Endodermal cell (in vitro differentiated cells): ENCODE data around the gene NBPF6. TPM values are rescaled to one million over a fixed set of nuclear protein-coding genes. Genes with fewer than 3 reads are reported as not detected.
"Not testable (repeated sequence)": the region's sequence is repeated elsewhere in the genome, so short reads cannot be mapped to it uniquely, and the experiment has no call there.

ENCODE experiments used
- DNase-seq: peaks from one replicate; pipeline ENCODE4 v3.0.0-alpha.2; 2017
- H3K27ac ChIP-seq: 2 replicates; pipeline ENCODE4 v1.5.1; 2013; ENCODE audit warnings: mild to moderate bottlenecking, low read depth, low read length, moderate library complexity
- H3K27me3 ChIP-seq: 2 replicates; pipeline ENCODE4 v1.6.1; 2013; ENCODE audit warnings: mild to moderate bottlenecking, low read length, moderate library complexity; ENCODE audit not compliant: insufficient read depth, control insufficient read depth, poor library complexity, severe bottlenecking
- H3K36me3 ChIP-seq: 2 replicates; pipeline ENCODE4 v1.7.0; 2013; ENCODE audit warnings: mild to moderate bottlenecking, low read length, moderate library complexity; ENCODE audit not compliant: control insufficient read depth, insufficient read depth
- H3K4me1 ChIP-seq: one replicate; pipeline ENCODE4 v1.7.0; 2013; ENCODE audit warnings: low read length; ENCODE audit not compliant: control insufficient read depth, insufficient read depth
- H3K4me3 ChIP-seq: 2 replicates; pipeline ENCODE4 v1.5.1; 2013; ENCODE audit warnings: mild to moderate bottlenecking, low read length, moderate library complexity
- H3K9ac ChIP-seq: 2 replicates; pipeline ENCODE4 v1.6.1; 2013; ENCODE audit warnings: mild to moderate bottlenecking, low read length, moderate library complexity; ENCODE audit not compliant: poor library complexity, severe bottlenecking; ENCODE audit errors: extremely low read depth
- H3K9me3 ChIP-seq: 2 replicates; pipeline ENCODE4 v1.6.1; 2013; ENCODE audit warnings: mild to moderate bottlenecking, low read length, moderate library complexity; ENCODE audit not compliant: control insufficient read depth
- H3K27ac Mint-ChIP-seq: 2 replicates; pipeline ENCODE4 v1.8.0; 2020; ENCODE audit warnings: mixed read lengths
- H3K27me3 Mint-ChIP-seq: 2 replicates; pipeline ENCODE4 v1.8.0; 2021; ENCODE audit warnings: mild to moderate bottlenecking, mixed read lengths; ENCODE audit not compliant: insufficient read depth
- H3K36me3 Mint-ChIP-seq: 2 replicates; pipeline ENCODE4 v1.8.0; 2020; ENCODE audit warnings: low read depth, mixed read lengths
- H3K4me1 Mint-ChIP-seq: 2 replicates; pipeline ENCODE4 v1.8.0; 2020; ENCODE audit warnings: mixed read lengths
- H3K4me3 Mint-ChIP-seq: 2 replicates; pipeline ENCODE4 v1.8.0; 2020; ENCODE audit warnings: mild to moderate bottlenecking, moderate library complexity, mixed read lengths
- H3K9me3 Mint-ChIP-seq: 2 replicates; pipeline ENCODE4 v1.8.0; 2020; ENCODE audit warnings: mild to moderate bottlenecking, mixed read lengths
- WGBS, 2 experiments: methylation state at CpG; one replicate each; pipeline versions ENCODE4 v1.1.5 to v1.1.7; 2013; ENCODE audit warnings: missing lambda C conversion rate in 2 of 2, mixed read lengths in 1 of 2; ENCODE audit not compliant: insufficient coverage in 1 of 2, insufficient read length in 1 of 2; 5-methylcytosine and 5-hydroxymethylcytosine counted together
- long read RNA-seq, 4 experiments: library from polyadenylated mRNA in 2 of 4; library from RNA in 1 of 4; library from capped mRNA in 1 of 4; stranded (forward) in 3 of 4; unstranded in 1 of 4; transcript quantifications; one replicate each; pipeline ENCODE4 v2.0.0, GENCODE V29; 2020 to 2021; ENCODE audit warnings: inconsistent platforms in 1 of 4
- polyA plus RNA-seq, 2 experiments: library from polyadenylated mRNA; stranded (reverse); fragments of 50-300 nt; gene quantifications; one replicate each; pipeline ENCODE4 v1.2.3, GENCODE V29; 2013
- total RNA-seq, 2 donors: library from RNA; stranded (reverse); fragmentation: NEBNext Ultra II Directional in 1 of 2; extraction: Animal tissue kit (Norgen Biotek cat#: 25700) in 1 of 2; gene quantifications; 2 replicates in 1 of 2; 3 replicates in 1 of 2; pipeline ENCODE4 v1.2.1, GENCODE V29; 2021

The NBPF6 gene, protein sequence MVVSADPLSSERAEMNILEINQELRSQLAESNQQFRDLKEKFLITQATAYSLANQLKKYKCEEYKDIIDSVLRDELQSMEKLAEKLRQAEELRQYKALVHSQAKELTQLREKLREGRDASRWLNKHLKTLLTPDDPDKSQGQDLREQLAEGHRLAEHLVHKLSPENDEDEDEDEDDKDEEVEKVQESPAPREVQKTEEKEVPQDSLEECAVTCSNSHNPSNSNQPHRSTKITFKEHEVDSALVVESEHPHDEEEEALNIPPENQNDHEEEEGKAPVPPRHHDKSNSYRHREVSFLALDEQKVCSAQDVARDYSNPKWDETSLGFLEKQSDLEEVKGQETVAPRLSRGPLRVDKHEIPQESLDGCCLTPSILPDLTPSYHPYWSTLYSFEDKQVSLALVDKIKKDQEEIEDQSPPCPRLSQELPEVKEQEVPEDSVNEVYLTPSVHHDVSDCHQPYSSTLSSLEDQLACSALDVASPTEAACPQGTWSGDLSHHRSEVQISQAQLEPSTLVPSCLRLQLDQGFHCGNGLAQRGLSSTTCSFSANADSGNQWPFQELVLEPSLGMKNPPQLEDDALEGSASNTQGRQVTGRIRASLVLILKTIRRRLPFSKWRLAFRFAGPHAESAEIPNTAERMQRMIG
- not detected for total RNA-seq
- not detected for polyA plus RNA-seq (2013, experiment 1 of 2)
- not detected for polyA plus RNA-seq (2013, experiment 2 of 2)
- long read RNA-seq, experiment 1, result 0 reads
- long read RNA-seq, experiment 2, result 0 reads
- long read RNA-seq, experiment 3, result 0 reads
- long read RNA-seq, experiment 4, result 0 reads

DNA sequence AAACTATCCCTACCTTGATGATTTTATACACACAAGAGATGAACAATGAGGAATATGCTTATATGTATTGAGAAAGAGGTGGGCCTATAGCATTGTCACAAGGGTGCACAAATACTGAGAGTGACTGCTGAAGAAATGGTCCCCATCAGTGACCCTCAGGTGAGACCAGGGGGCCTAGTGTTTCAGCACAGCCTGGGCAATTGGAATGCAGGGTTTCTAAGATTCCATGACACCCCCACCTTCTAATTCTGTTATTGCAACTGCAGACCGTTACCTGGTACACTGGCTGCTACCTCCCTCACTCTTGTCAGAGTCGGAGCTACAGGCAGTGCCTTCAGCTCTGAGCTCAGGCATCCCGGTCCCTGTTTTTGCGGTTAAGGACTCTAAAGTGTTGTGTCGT lies at the start of gene NBPF6:
Gene NBPF6 (plus strand): TSS at position 301 of the 400 bp plus-strand sequence. CDS start 259 bp downstream, outside the sequence.
- H3K36me3 ChIP-seq, H3K9me3 ChIP-seq, H3K9ac ChIP-seq, H3K4me3 ChIP-seq, DNase-seq, H3K4me3 Mint-ChIP-seq, H3K27me3 ChIP-seq, H3K27me3 Mint-ChIP-seq, H3K27ac Mint-ChIP-seq, H3K27ac ChIP-seq, H3K9me3 Mint-ChIP-seq, H3K4me1 ChIP-seq, H3K36me3 Mint-ChIP-seq, H3K4me1 Mint-ChIP-seq: not testable (repeated sequence)
- 86% methylated on average over 1 of the region's 5 CpGs; no CpG with 5 or more reads in 1 of the 2 experiments for WGBS, 2 experiments

DNA sequence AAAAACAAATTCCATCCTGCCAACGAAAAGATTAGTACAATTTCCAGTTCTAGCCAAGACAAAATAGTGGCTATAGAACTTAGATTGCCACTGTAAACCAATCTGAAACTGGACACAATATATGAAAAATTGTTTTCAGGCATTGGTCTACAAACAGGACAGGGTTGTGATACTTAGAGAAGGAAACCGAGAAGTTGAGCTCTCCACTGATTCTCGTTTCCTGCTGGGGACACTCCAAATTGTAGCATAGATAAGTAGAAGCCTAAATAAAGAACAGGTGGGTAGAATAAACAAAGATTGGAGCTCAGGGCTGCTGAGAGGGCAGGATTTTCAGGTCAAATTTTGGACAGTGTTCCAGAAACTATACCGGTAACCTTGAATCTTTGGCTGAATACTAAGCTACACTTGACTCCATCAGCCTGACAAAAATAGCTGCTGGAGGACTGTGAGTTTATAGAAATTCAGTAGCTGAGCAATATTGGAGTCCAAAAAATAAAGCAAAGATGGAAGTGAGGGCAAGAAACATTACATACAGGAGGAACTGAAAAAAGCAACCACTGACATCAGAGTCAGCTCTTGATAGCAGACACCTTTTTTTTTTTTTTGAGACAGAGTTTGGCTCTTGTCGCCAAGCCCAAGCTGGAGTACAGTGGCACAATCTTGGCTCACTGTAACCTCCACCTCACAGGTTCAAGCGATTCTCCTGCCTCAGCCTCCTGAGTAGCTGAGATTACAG lies 38.9 kb upstream of the NBPF6 start:
- H3K27me3 Mint-ChIP-seq, H3K27ac ChIP-seq, H3K9me3 Mint-ChIP-seq, H3K4me3 ChIP-seq, H3K9ac ChIP-seq, H3K36me3 ChIP-seq, H3K4me1 ChIP-seq, H3K27me3 ChIP-seq, H3K9me3 ChIP-seq, DNase-seq, H3K4me1 Mint-ChIP-seq, H3K4me3 Mint-ChIP-seq, H3K36me3 Mint-ChIP-seq, H3K27ac Mint-ChIP-seq: not testable (repeated sequence)
- no CpG with 5 or more reads among the region's 6 CpGs for WGBS, 2 experiments

DNA sequence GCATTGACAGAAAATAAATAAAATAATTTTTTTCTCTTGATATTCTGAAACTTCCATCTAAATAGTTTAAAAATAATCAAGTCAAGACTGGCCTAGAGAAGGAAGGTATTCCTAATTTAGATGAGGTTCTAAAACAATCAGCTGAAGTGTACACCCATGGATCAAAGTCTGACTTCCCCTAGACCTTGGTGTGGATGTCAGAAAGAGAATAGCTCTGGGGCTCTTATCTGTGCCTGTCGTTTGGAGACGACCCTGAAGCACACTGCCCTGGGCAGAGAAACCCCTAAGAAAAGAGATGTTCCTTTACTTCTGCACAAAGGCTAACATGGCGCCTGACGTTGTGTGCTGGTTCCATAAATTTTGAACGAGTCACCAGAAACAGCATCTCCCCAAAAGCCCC lies 30.0 kb upstream of the NBPF6 start:
- not testable (repeated sequence) for H3K36me3 ChIP-seq, H3K9me3 Mint-ChIP-seq, H3K36me3 Mint-ChIP-seq, H3K9ac ChIP-seq, H3K27ac Mint-ChIP-seq, H3K27me3 Mint-ChIP-seq, DNase-seq, H3K27me3 ChIP-seq, H3K9me3 ChIP-seq, H3K4me1 ChIP-seq, H3K27ac ChIP-seq, H3K4me1 Mint-ChIP-seq, H3K4me3 ChIP-seq, H3K4me3 Mint-ChIP-seq
- no CpG with 5 or more reads among the region's 5 CpGs for WGBS, 2 experiments

DNA sequence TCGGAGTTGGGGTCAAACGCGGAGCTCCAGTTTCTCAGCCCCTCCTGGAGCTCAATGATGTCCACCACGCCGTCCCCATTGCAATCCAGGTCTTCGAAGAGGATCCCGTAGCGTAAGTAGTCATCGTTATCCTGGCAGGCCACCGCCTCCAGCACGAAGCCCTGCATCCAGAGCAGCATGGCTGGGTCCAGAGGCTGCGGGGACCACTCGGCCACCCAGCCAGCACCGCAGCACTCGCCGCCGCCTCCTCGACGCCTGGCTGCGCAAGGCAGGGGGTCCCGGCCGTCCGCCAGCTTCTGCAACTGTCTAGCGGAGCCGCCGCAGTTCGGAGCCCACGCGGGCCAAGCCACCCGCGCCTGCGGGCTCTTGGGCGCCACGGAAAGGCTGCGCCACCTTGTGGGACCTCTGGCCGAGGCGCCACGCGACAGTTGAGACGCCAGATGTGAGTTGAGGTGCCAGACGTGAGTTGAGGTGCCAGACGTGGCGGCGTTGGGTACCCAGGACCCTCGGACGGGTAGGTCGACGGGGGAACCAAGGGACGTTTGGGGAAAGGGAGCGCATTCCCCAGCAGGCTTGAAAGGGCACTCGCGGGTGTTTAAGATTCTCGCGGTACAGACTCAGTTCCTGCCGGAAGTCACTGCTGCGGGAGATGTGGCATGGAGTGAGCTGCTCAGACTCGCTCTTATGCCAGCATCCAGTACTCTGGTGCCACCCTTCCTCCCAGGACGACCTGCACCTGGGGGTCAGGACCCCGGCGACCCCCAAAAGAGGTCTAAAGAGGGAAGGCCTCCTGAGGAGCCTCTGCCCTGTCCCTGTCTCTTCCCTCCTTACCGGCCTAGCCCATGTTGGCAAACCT lies 28.9 kb upstream of the NBPF6 start:
- H3K27me3 ChIP-seq, H3K4me3 Mint-ChIP-seq, H3K27ac Mint-ChIP-seq, H3K27ac ChIP-seq, H3K36me3 ChIP-seq, H3K9ac ChIP-seq, DNase-seq, H3K4me1 Mint-ChIP-seq, H3K9me3 Mint-ChIP-seq, H3K9me3 ChIP-seq, H3K27me3 Mint-ChIP-seq, H3K36me3 Mint-ChIP-seq, H3K4me3 ChIP-seq, H3K4me1 ChIP-seq: not testable (repeated sequence)
- WGBS, 2 experiments, result no CpG with 5 or more reads among the region's 61 CpGs

DNA sequence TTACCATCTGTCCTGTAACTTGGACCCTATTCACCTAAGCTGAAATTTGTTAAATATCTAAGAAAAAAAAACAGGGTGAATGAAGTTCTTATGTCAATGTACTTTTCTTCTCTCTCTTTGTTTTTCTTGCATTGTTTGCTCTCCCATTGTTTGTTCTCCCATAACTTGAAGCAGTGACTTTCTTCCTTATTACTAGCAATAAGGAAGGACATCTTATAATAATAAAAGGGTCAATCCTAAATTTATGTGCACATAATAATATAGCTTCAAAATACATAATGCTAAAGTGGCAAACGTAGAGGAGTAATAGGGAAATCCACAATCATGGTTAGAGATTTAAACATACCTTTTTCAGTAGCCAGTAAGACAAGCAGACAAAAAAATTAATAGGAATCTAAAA lies 23.3 kb upstream of the NBPF6 start:
- not testable (repeated sequence) for H3K27ac ChIP-seq, H3K4me3 ChIP-seq, H3K36me3 ChIP-seq, H3K4me3 Mint-ChIP-seq, H3K9ac ChIP-seq, DNase-seq, H3K36me3 Mint-ChIP-seq, H3K9me3 ChIP-seq, H3K4me1 ChIP-seq, H3K27ac Mint-ChIP-seq, H3K27me3 Mint-ChIP-seq, H3K4me1 Mint-ChIP-seq, H3K27me3 ChIP-seq, H3K9me3 Mint-ChIP-seq
- WGBS, 2 experiments, result no CpG with 5 or more reads among the region's 1 CpG

DNA sequence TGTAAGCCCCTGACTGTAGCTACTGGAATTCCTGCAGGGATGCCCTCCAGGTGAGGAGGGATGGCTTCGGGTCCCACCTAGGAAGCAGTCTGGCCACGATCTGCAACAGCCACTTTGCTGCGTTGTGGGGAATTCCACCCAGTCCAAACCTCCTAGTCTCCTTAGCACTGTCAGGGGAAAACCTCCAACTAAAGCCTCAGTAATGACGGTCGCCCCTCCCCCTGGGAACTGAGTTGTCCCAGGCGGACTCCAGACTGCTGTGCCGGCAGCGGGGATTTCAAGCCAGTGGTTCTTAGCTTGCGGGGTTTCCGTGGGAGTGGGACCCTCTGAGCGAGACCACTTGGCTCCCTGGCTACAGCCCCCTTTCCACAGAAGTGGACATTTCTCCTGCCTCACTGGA lies 18.1 kb upstream of the NBPF6 start:
- not testable (repeated sequence) for H3K36me3 ChIP-seq, H3K36me3 Mint-ChIP-seq, H3K4me3 ChIP-seq, H3K9ac ChIP-seq, DNase-seq, H3K9me3 Mint-ChIP-seq, H3K27ac ChIP-seq, H3K4me3 Mint-ChIP-seq, H3K4me1 ChIP-seq, H3K27ac Mint-ChIP-seq, H3K9me3 ChIP-seq, H3K27me3 ChIP-seq, H3K27me3 Mint-ChIP-seq, H3K4me1 Mint-ChIP-seq
- WGBS, 2 experiments, result no CpG with 5 or more reads among the region's 11 CpGs
